OCI-LY3 (cell line): ENCODE measurements around the gene EFNA4.

Source experiments
- H2AFZ ChIP-seq: fragments of 200-600, 300-600 bp; shearing (Covaris generic); 2 replicates; pipeline ENCODE4 v1.6.0; 2014; ENCODE audit warnings: antibody characterized with exemption, low read depth, low read length
- H3K27ac ChIP-seq: fragments of 200-600, 300-600 bp; sonication (generic); 2 replicates; pipeline ENCODE4 v1.5.1; 2014; ENCODE audit warnings: mild to moderate bottlenecking, low read length, moderate library complexity, mixed read lengths
- H3K27me3 ChIP-seq: fragments of 200-600, 300-600 bp; sonication (generic); 2 replicates; pipeline ENCODE4 v1.6.1; 2014; ENCODE audit warnings: low read depth, low read length, mixed read lengths
- H3K36me3 ChIP-seq: fragments of 200-600, 300-600 bp; sonication (generic); replicated peaks from 2 replicates; pipeline ENCODE3; 2014; ENCODE audit warnings: low read depth, low read length, mixed read lengths
- H3K4me1 ChIP-seq: fragments of 300-600, 200-600 bp; sonication (generic); 2 replicates; pipeline ENCODE4 v1.6.1; 2014; ENCODE audit warnings: low read length, mixed read lengths
- H3K4me2 ChIP-seq: fragments of 200-600, 300-600 bp; sonication (generic); 2 replicates; pipeline ENCODE4 v1.6.1; 2014; ENCODE audit warnings: low read length, mixed read lengths
- H3K4me3 ChIP-seq: fragments of 300-600, 200-600 bp; sonication (generic); 2 replicates; pipeline ENCODE4 v1.5.1; 2014; ENCODE audit warnings: antibody characterized with exemption, mild to moderate bottlenecking, low read length, moderate library complexity
- H3K79me2 ChIP-seq: fragments of 300-600, 200-600 bp; shearing (Covaris generic); 2 replicates; pipeline ENCODE4 v1.6.1; 2014; ENCODE audit warnings: mild to moderate bottlenecking, low read length, mixed read lengths
- H3K9ac ChIP-seq: fragments of 300-600, 200-600 bp; shearing (Covaris generic); 2 replicates; pipeline ENCODE4 v1.6.0; 2014; ENCODE audit warnings: mild to moderate bottlenecking, low read length, moderate library complexity
- H3K9me3 ChIP-seq: fragments of 200-600, 300-600 bp; shearing (Covaris generic); 2 replicates; pipeline ENCODE4 v1.6.1; 2014; ENCODE audit warnings: low read length, mixed read lengths; ENCODE audit not compliant: insufficient read depth
- H4K20me1 ChIP-seq: fragments of 200-600, 300-600 bp; sonication (generic); 2 replicates; pipeline ENCODE4 v1.6.1; 2016; ENCODE audit warnings: low read length, mixed read lengths; ENCODE audit not compliant: insufficient read depth
- CTCF ChIP-seq: fragments of 200-600, 300-600 bp; sonication (generic); IDR thresholded peaks from 2 replicates; pipeline ENCODE4 v1.5.1; 2014; ENCODE audit warnings: antibody characterized with exemption, low read length, low read depth
- EZH2phosphoT487 ChIP-seq: fragments of 200-600 bp; shearing (Covaris generic); IDR thresholded peaks from 2 replicates; pipeline ENCODE4 v1.6.1; 2018; ENCODE audit warnings: antibody characterized with exemption, mixed run types, low read depth

The EFNA4 gene

GRCh38 chr1:155042789-155043188 is 20.8 kb upstream of the EFNA4 start:
- H3K27me3 ChIP-seq = peaks cover 15% of the 10 kb centered on the region
- no peaks in the 10 kb centered on the region for H3K79me2 ChIP-seq
- no peak overlapping the region for H3K4me3 ChIP-seq
- no peaks in the 10 kb centered on the region for H3K4me1 ChIP-seq
- H3K9me3 ChIP-seq = no peaks in the 10 kb centered on the region
- no peak overlapping the region for H3K27ac ChIP-seq
- H3K4me2 ChIP-seq = no peak overlapping the region
- no peak overlapping the region for H3K9ac ChIP-seq
- no peaks in the 10 kb centered on the region for H4K20me1 ChIP-seq
- TF ChIP-seq EZH2phosphoT487 (no peak), CTCF (no peak)
- no peaks in the 10 kb centered on the region for H3K36me3 ChIP-seq
- H2AFZ ChIP-seq = no peak overlapping the region

GRCh38 chr1:155043301-155043702 is 20.2 kb upstream of the EFNA4 start:
- Histone ChIP-seq H2AFZ (no peak overlapping the region), H3K36me3 (no peaks in the 10 kb centered on the region), H3K4me2 (no peak overlapping the region), H3K27me3 (peaks cover 10% of the 10 kb centered on the region), H4K20me1 (no peaks in the 10 kb centered on the region), H3K9me3 (no peaks in the 10 kb centered on the region), H3K4me3 (no peak overlapping the region), H3K4me1 (no peaks in the 10 kb centered on the region), H3K27ac (no peak overlapping the region), H3K9ac (no peak overlapping the region), H3K79me2 (no peaks in the 10 kb centered on the region)
- TF ChIP-seq EZH2phosphoT487 (no peak), CTCF (no peak)

- H3K4me2 ChIP-seq = no peak overlapping the region
- no peaks in the 10 kb centered on the region for H4K20me1 ChIP-seq
- H3K79me2 ChIP-seq = no peaks in the 10 kb centered on the region
- TF ChIP-seq CTCF (no peak), EZH2phosphoT487 (no peak)
- H3K27me3 ChIP-seq = peaks cover 5% of the 10 kb centered on the region
- no peak overlapping the region for H2AFZ ChIP-seq
- no peaks in the 10 kb centered on the region for H3K36me3 ChIP-seq
- H3K9me3 ChIP-seq = no peaks in the 10 kb centered on the region
- no peak overlapping the region for H3K27ac ChIP-seq
- no peaks in the 10 kb centered on the region for H3K4me1 ChIP-seq
- H3K9ac ChIP-seq = no peak overlapping the region
- H3K4me3 ChIP-seq = no peak overlapping the region
Measured at GRCh38 chr1:155043793-155044192, 19.7 kb upstream of the EFNA4 start.

GRCh38 chr1:155044365-155044764 is 19.2 kb upstream of the EFNA4 start:
- H3K9me3 ChIP-seq = no peaks in the 10 kb centered on the region
- no peak overlapping the region for H3K9ac ChIP-seq
- no peaks in the 10 kb centered on the region for H3K27me3 ChIP-seq
- no peak overlapping the region for H3K4me3 ChIP-seq
- no peaks in the 10 kb centered on the region for H3K36me3 ChIP-seq
- no peaks in the 10 kb centered on the region for H3K4me1 ChIP-seq
- H3K27ac ChIP-seq = no peak overlapping the region
- H3K79me2 ChIP-seq = no peaks in the 10 kb centered on the region
- TF ChIP-seq EZH2phosphoT487 = no peak
- no peak for TF ChIP-seq CTCF
- peak overlapping the region; percentile 35; the same call in 1 of the 2 replicates for H2AFZ ChIP-seq
- no peak overlapping the region for H3K4me2 ChIP-seq
- H4K20me1 ChIP-seq = no peaks in the 10 kb centered on the region
